HL-60 (cell line): ENCODE results near the gene DTL. TPM values are rescaled to one million over a fixed set of nuclear protein-coding genes. Genes with fewer than 3 reads are reported as not detected.

Source experiments
- DNase-seq, 2 experiments: peaks; one replicate each; pipeline ENCODE4 v3.0.0-alpha.2; 2010 to 2020; ENCODE audit warnings: low read depth in 1 of 2, low spot score in 1 of 2
- H3K27ac ChIP-seq: fragments of 250-450 bp; sonication (Bioruptor Pico); replicated peaks from 2 replicates; pipeline ENCODE4 v1.5.1; 2020; ENCODE audit warnings: mild to moderate bottlenecking, moderate library complexity
- H3K27me3 ChIP-seq: fragments of 250-450 bp; sonication (Bioruptor Pico); 2 replicates; pipeline ENCODE4 v1.5.1; 2021; ENCODE audit warnings: mild to moderate bottlenecking, moderate library complexity; ENCODE audit not compliant: insufficient read depth, poor library complexity, severe bottlenecking
- H3K4me3 ChIP-seq: replicated peaks from 2 replicates; pipeline ENCODE4 v1.5.1; 2011; ENCODE audit warnings: mild to moderate bottlenecking, control low read depth, low read length; ENCODE audit not compliant: insufficient read depth
- CTCF ChIP-seq: IDR thresholded peaks from one replicate; pipeline ENCODE4 v1.5.1; 2011; ENCODE audit warnings: low read length, control low read depth, inconsistent platforms; ENCODE audit not compliant: insufficient read depth
- GABPA ChIP-seq: IDR thresholded peaks from 2 replicates; pipeline ENCODE4 v1.6.1; 2012; ENCODE audit warnings: low read depth
- POLR2AphosphoS5 ChIP-seq: IDR thresholded peaks from 2 replicates; pipeline ENCODE4 v1.6.1; 2012; ENCODE audit warnings: low read depth
- REST ChIP-seq: IDR thresholded peaks from 2 replicates; pipeline ENCODE4 v1.6.1; 2012; ENCODE audit warnings: low read depth; ENCODE audit not compliant: insufficient replicate concordance
- SPI1 ChIP-seq: IDR thresholded peaks from 2 replicates; pipeline ENCODE4 v1.6.1; 2012; ENCODE audit warnings: low read depth, mild to moderate bottlenecking, borderline replicate concordance
- microRNA-seq: library from miRNA; unstranded; fragments of <30 nt; microRNA quantifications from one replicate; pipeline ENCODE4, GENCODE V29; 2018

DTL gene

GRCh38 chr1:212152869-212153268, 117.3 kb downstream of the DTL start:
- Histone ChIP-seq H3K4me3 (no peak overlapping the region), H3K27me3 (no peaks in the 10 kb centered on the region), H3K27ac (no peak overlapping the region)
- TF ChIP-seq POLR2AphosphoS5, result no peak
- no peak for TF ChIP-seq SPI1
- no peak for TF ChIP-seq CTCF
- no peak for TF ChIP-seq GABPA
- no peak for TF ChIP-seq REST
- no peak for DNase-seq

- Histone ChIP-seq H3K27ac (no peak overlapping the region), H3K27me3 (no peaks in the 10 kb centered on the region), H3K4me3 (no peak overlapping the region)
- no peak for TF ChIP-seq CTCF
- TF ChIP-seq REST, result no peak
- TF ChIP-seq GABPA, result no peak
- TF ChIP-seq SPI1, result no peak
- no peak for TF ChIP-seq POLR2AphosphoS5
- no peak for DNase-seq
Observed at GRCh38 chr1:212153635-212154034, 118.1 kb downstream of the DTL start.

Small RNA genes lying within 50 kb of the gene (microRNA-seq; reads per million reads assigned to microRNA genes)
- not detected for gene MIR3122
